ENCODE measurements around the gene PCIF1. TPM values are rescaled to one million over a fixed set of nuclear protein-coding genes. Genes with fewer than 3 reads are reported as not detected.

PCIF1 gene
- total and polyA plus RNA-seq, 9 of the 15 experiments (the other 6 are each of a cell fraction or from before 2014, with no cell fraction given): 5.8 to 29.4 (median 11.3) TPM

DNA sequence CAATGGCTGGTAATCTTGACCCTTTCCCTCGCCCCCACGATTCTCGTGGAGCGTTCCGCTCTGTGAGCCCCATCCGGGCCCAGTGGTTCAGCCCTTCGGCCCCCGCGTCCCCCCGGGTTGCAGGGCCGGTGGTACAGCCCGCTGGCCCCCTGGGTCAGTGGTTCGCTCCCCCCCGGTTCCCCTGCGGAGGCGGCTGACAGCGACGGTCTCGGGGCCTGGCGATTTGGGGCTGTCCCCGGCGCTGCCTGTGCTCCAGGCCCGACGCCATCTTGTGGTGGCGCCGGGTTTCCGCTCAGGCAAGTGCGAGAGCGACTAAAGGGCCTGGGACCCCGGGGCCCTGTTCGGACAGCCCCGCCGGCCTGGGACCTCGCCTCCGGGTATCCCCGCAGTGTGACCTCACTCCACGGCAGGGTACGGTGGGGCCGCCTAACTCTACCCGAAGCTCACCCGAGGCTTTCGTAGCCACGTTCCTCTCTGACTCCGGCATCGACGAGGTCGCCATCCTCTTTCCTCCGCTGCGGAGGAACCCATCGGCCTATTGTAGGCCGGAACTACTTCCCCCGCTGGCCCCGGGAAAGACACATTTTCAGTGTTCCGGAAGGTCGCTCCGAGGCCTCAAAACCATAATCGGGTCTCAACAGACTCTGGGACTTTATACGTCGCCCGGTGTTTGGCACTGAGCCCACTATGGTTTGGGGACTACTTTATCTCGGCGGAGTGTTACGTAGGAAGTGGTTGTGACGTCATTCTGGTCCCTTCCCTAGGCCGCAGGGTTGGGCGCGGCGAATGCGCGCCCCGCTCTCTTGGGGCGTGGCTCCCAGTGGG, 37.4 kb downstream of the PCIF1 start, which contains the start of gene ZNF335 (continued):
- TF ChIP-seq, protein P1, sequence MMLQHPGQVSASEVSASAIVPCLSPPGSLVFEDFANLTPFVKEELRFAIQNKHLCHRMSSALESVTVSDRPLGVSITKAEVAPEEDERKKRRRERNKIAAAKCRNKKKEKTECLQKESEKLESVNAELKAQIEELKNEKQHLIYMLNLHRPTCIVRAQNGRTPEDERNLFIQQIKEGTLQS (IDR thresholded peaks at IDR 0.05): peak; percentile 100
- TF ChIP-seq, protein P1 (CRISPR knock-in tag; conservative IDR thresholded peaks at IDR 0.05): peak; percentile 88; the same call in 1 of the 2 replicates
- TF ChIP-seq, protein P2, sequence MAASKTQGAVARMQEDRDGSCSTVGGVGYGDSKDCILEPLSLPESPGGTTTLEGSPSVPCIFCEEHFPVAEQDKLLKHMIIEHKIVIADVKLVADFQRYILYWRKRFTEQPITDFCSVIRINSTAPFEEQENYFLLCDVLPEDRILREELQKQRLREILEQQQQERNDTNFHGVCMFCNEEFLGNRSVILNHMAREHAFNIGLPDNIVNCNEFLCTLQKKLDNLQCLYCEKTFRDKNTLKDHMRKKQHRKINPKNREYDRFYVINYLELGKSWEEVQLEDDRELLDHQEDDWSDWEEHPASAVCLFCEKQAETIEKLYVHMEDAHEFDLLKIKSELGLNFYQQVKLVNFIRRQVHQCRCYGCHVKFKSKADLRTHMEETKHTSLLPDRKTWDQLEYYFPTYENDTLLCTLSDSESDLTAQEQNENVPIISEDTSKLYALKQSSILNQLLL (CRISPR knock-in tag; IDR thresholded peaks at IDR 0.05; ENCODE audit: borderline replicate concordance): no peak
- TF ChIP-seq ILK (tag; IDR thresholded peaks at IDR 0.05; ENCODE audit: borderline replicate concordance, low read depth) (no peak), TEAD4 (IDR thresholded peaks at IDR 0.05; ENCODE audit: low read length) (peak; percentile 51; the same call in 1 of the 2 replicates), TEAD4 (CRISPR knock-in tag; IDR thresholded peaks at IDR 0.05; ENCODE audit: borderline replicate concordance) (no peak), MBD2 (IDR thresholded peaks at IDR 0.05; ENCODE audit: borderline replicate concordance, low read depth) (peak; percentile 97), ZKSCAN3 (CRISPR knock-in tag; IDR thresholded peaks at IDR 0.05) (no peak), MAZ (CRISPR knock-in tag; conservative IDR thresholded peaks at IDR 0.05 in 1 of 2, IDR thresholded peaks at IDR 0.05 in 1 of 2) (peak; percentile 76 to 80), DACH1 (IDR thresholded peaks at IDR 0.05; ENCODE audit: partially characterized antibody) (peak; percentile 95), RNF2 (IDR thresholded peaks at IDR 0.05) (peak; percentile 44)
- TF ChIP-seq, protein P3, sequence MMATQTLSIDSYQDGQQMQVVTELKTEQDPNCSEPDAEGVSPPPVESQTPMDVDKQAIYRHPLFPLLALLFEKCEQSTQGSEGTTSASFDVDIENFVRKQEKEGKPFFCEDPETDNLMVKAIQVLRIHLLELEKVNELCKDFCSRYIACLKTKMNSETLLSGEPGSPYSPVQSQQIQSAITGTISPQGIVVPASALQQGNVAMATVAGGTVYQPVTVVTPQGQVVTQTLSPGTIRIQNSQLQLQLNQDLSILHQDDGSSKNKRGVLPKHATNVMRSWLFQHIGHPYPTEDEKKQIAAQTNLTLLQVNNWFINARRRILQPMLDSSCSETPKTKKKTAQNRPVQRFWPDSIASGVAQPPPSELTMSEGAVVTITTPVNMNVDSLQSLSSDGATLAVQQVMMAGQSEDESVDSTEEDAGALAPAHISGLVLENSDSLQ (IDR thresholded peaks at IDR 0.05): peak; percentile 41; the same call in 1 of the 2 replicates
- TF ChIP-seq, protein P4, sequence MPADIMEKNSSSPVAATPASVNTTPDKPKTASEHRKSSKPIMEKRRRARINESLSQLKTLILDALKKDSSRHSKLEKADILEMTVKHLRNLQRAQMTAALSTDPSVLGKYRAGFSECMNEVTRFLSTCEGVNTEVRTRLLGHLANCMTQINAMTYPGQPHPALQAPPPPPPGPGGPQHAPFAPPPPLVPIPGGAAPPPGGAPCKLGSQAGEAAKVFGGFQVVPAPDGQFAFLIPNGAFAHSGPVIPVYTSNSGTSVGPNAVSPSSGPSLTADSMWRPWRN (IDR thresholded peaks at IDR 0.05; ENCODE audit: low read depth): peak; percentile 73

Measured in K562 (cell line).